Ascending aorta (tissue), 2 donors: ENCODE data around the gene SYNRG. TPM values are rescaled to one million over a fixed set of nuclear protein-coding genes. Genes with fewer than 3 reads are reported as not detected.
"Not testable (repeated sequence)": the region's sequence is repeated elsewhere in the genome, so short reads cannot be mapped to it uniquely, and the experiment has no call there.

ENCODE experiments used
- DNase-seq, 2 donors: peaks; one replicate each; pipeline ENCODE4 v3.0.0-alpha.2; 2019; ENCODE audit warnings: low spot score in 2 of 2
- H3K27ac ChIP-seq, 2 donors: fragments of 200-600 bp; sonication (generic); one replicate each; pipeline ENCODE4 v1.5.1; 2016 to 2017; ENCODE audit warnings: mild to moderate bottlenecking in 1 of 2
- H3K27me3 ChIP-seq: fragments of 200-600 bp; sonication (generic); one replicate; pipeline ENCODE4 v1.5.1; 2017
- H3K36me3 ChIP-seq, 2 donors: fragments of 200-600 bp; sonication (generic); one replicate each; pipeline ENCODE4 v1.5.1; 2016
- H3K4me1 ChIP-seq, 2 donors: fragments of 200-600 bp; sonication (generic); one replicate each; pipeline ENCODE4 v1.5.1; 2016 to 2017; ENCODE audit warnings: mild to moderate bottlenecking in 1 of 2
- H3K4me3 ChIP-seq, 2 donors: fragments of 200-600 bp; sonication (generic); one replicate each; pipeline ENCODE4 v1.5.1; 2016 to 2017; ENCODE audit warnings: mild to moderate bottlenecking in 1 of 2
- H3K9me3 ChIP-seq, 2 donors: fragments of 200-600 bp; sonication (generic); one replicate each; pipeline ENCODE4 v1.5.1; 2016
- CTCF ChIP-seq, 3 experiments: fragments of 200-600 bp in 2 of 3; fragments of 450-650 bp in 1 of 3; sonication (generic) in 2 of 3; IDR thresholded peaks; one replicate each; pipeline ENCODE4 v1.5.1; 2016 to 2019; ENCODE audit warnings: antibody characterized with exemption in 3 of 3, mild to moderate bottlenecking in 1 of 3, moderate library complexity in 1 of 3
- intact Hi-C: fragments of 100-400 bp; cut with DNase I; formaldehyde crosslinking; loops from one replicate; pipeline ENCODE4 v1.15.1; 2023
- total RNA-seq: library from RNA; depleted of rRNA; stranded (reverse); fragments of >200 nt; gene quantifications from one replicate; pipeline ENCODE4 v1.1.0, GENCODE V29; 2016

SYNRG gene
- total RNA-seq, 1 donor from 2014 or later, result 47.1 TPM

GRCh38 chr17:37518826-37519225, 90.4 kb downstream of the SYNRG start:
- DNase-seq, result no peak
- no peak overlapping the region for H3K4me3 ChIP-seq
- TF ChIP-seq CTCF (IDR thresholded peaks at IDR 0.05), result peak in 1 of 3 experiments; percentile 7
- intact Hi-C loops, result no loop called here
- no peaks in the 10 kb centered on the region for H3K9me3 ChIP-seq
- peaks cover 62 to 70% of the 10 kb centered on the region in 2 donors for H3K36me3 ChIP-seq
- H3K27me3 ChIP-seq, result no peaks in the 10 kb centered on the region
- no peak overlapping the region for H3K27ac ChIP-seq
- no peaks in the 10 kb centered on the region for H3K4me1 ChIP-seq

- Histone ChIP-seq H3K9me3 (no peaks in the 10 kb centered on the region), H3K36me3 (peaks cover 56 to 75% of the 10 kb centered on the region in 2 donors), H3K27ac (no peak overlapping the region), H3K4me3 (no peak overlapping the region), H3K27me3 (no peaks in the 10 kb centered on the region), H3K4me1 (no peaks in the 10 kb centered on the region)
- no peak for DNase-seq
- intact Hi-C loops, result no loop called here
- TF ChIP-seq CTCF (IDR thresholded peaks at IDR 0.05), result no peak
Observed at GRCh38 chr17:37517881-37518280, 91.3 kb downstream of the SYNRG start.

GRCh38 chr17:37516127-37516571, 93.1 kb downstream of the SYNRG start:
- no peak overlapping the region for H3K4me3 ChIP-seq
- H3K36me3 ChIP-seq, result peaks cover 61 to 80% of the 10 kb centered on the region in 2 donors
- DNase-seq, result no peak
- no peak overlapping the region for H3K27ac ChIP-seq
- TF ChIP-seq CTCF (IDR thresholded peaks at IDR 0.05), result no peak
- H3K4me1 ChIP-seq, result no peaks in the 10 kb centered on the region
- no peaks in the 10 kb centered on the region for H3K9me3 ChIP-seq
- H3K27me3 ChIP-seq, result no peaks in the 10 kb centered on the region
- intact Hi-C loops, result no loop called here

GRCh38 chr17:37513711-37514110, 95.5 kb downstream of the SYNRG start:
- peaks cover 42 to 55% of the 10 kb centered on the region in 2 donors for H3K36me3 ChIP-seq
- H3K4me1 ChIP-seq, result no peaks in the 10 kb centered on the region
- TF ChIP-seq CTCF (IDR thresholded peaks at IDR 0.05), result no peak
- no peaks in the 10 kb centered on the region for H3K27me3 ChIP-seq
- DNase-seq, result no peak
- H3K27ac ChIP-seq, result no peak overlapping the region
- H3K4me3 ChIP-seq, result no peak overlapping the region
- intact Hi-C loops, result no loop called here
- no peaks in the 10 kb centered on the region for H3K9me3 ChIP-seq

- Histone ChIP-seq H3K4me3 (no peak overlapping the region), H3K27ac (no peak overlapping the region), H3K36me3 (peaks cover 30 to 44% of the 10 kb centered on the region in 2 donors), H3K4me1 (no peaks in the 10 kb centered on the region), H3K27me3 (no peaks in the 10 kb centered on the region), H3K9me3 (no peaks in the 10 kb centered on the region)
- no peak for TF ChIP-seq CTCF (IDR thresholded peaks at IDR 0.05)
- no peak for DNase-seq
- intact Hi-C loops, result no loop called here
Observed at GRCh38 chr17:37512442-37513068, 96.7 kb downstream of the SYNRG start.

- H3K27me3 ChIP-seq, intact Hi-C loops, DNase-seq, H3K9me3 ChIP-seq, H3K4me3 ChIP-seq, H3K27ac ChIP-seq, H3K4me1 ChIP-seq: not testable (repeated sequence)
- peaks cover 21 to 35% of the 10 kb centered on the region in 2 donors for H3K36me3 ChIP-seq
Observed at GRCh38 chr17:37511642-37512041, 97.6 kb downstream of the SYNRG start.
